RWPE2 (cell line): Measurements from ENCODE around the gene PRM3.
"Not testable (repeated sequence)": the region's sequence is repeated elsewhere in the genome, so short reads cannot be mapped to it uniquely, and the experiment has no call there.

Experiments
- ATAC-seq: fragments of 200-7000 bp; cut with Tn5 transposase; 3 replicates; pipeline ENCODE4 v1.9.1; 2021; ENCODE audit warnings: low read depth
- DNase-seq: peaks from one replicate; pipeline ENCODE4 v3.0.0-alpha.2; 2020; ENCODE audit warnings: low spot score
- H3K27ac ChIP-seq: fragments of 450-650 bp; 2 replicates; pipeline ENCODE4 v1.5.1; 2017; ENCODE audit warnings: mild to moderate bottlenecking; ENCODE audit not compliant: poor library complexity, severe bottlenecking
- H3K27me3 ChIP-seq: fragments of 250-450 bp; sonication (Bioruptor Pico); 2 replicates; pipeline ENCODE4 v1.5.1; 2021; ENCODE audit warnings: mild to moderate bottlenecking, moderate library complexity; ENCODE audit not compliant: insufficient read depth, poor library complexity, severe bottlenecking
- H3K36me3 ChIP-seq: fragments of 250-450 bp; sonication (Bioruptor Pico); 2 replicates; pipeline ENCODE4 v1.5.1; 2020; ENCODE audit warnings: low read depth, mild to moderate bottlenecking, moderate library complexity
- H3K4me1 ChIP-seq: fragments of 250-450 bp; sonication (Bioruptor Pico); 2 replicates; pipeline ENCODE4 v1.5.1; 2021; ENCODE audit warnings: mild to moderate bottlenecking, moderate library complexity; ENCODE audit not compliant: insufficient read depth, poor library complexity, severe bottlenecking
- H3K4me3 ChIP-seq: fragments of 250-450 bp; sonication (Bioruptor Pico); 2 replicates; pipeline ENCODE4 v1.5.1; 2021; ENCODE audit warnings: mild to moderate bottlenecking, moderate library complexity; ENCODE audit not compliant: severe bottlenecking
- H3K9me3 ChIP-seq: fragments of 250-450 bp; sonication (Bioruptor Pico); 2 replicates; pipeline ENCODE4 v1.5.1; 2021; ENCODE audit warnings: mild to moderate bottlenecking, moderate library complexity; ENCODE audit not compliant: severe bottlenecking
- CTCF ChIP-seq: fragments of 450-650 bp; IDR thresholded peaks from one replicate; pipeline ENCODE4 v1.5.1; 2017; ENCODE audit warnings: mild to moderate bottlenecking, moderate library complexity; ENCODE audit not compliant: poor library complexity, severe bottlenecking

Gene PRM3

GRCh38 chr16:11296351-11296705 lies 22.9 kb upstream of the PRM3 start:
- ATAC-seq: no peak
- no peaks in the 10 kb centered on the region for H3K27me3 ChIP-seq
- H3K27ac ChIP-seq: no peak overlapping the region
- H3K4me1 ChIP-seq: no peaks in the 10 kb centered on the region
- no peaks in the 10 kb centered on the region for H3K36me3 ChIP-seq
- H3K9me3 ChIP-seq: no peaks in the 10 kb centered on the region
- TF ChIP-seq CTCF: no peak
- DNase-seq: no peak
- no peak overlapping the region for H3K4me3 ChIP-seq

GRCh38 chr16:11295672-11296071 lies 22.2 kb upstream of the PRM3 start:
- ATAC-seq (no peak), DNase-seq (no peak)
- H3K4me1 ChIP-seq: no peaks in the 10 kb centered on the region
- no peaks in the 10 kb centered on the region for H3K27me3 ChIP-seq
- H3K27ac ChIP-seq: no peak overlapping the region
- TF ChIP-seq CTCF: no peak
- no peaks in the 10 kb centered on the region for H3K9me3 ChIP-seq
- no peak overlapping the region for H3K4me3 ChIP-seq
- H3K36me3 ChIP-seq: no peaks in the 10 kb centered on the region

DNA sequence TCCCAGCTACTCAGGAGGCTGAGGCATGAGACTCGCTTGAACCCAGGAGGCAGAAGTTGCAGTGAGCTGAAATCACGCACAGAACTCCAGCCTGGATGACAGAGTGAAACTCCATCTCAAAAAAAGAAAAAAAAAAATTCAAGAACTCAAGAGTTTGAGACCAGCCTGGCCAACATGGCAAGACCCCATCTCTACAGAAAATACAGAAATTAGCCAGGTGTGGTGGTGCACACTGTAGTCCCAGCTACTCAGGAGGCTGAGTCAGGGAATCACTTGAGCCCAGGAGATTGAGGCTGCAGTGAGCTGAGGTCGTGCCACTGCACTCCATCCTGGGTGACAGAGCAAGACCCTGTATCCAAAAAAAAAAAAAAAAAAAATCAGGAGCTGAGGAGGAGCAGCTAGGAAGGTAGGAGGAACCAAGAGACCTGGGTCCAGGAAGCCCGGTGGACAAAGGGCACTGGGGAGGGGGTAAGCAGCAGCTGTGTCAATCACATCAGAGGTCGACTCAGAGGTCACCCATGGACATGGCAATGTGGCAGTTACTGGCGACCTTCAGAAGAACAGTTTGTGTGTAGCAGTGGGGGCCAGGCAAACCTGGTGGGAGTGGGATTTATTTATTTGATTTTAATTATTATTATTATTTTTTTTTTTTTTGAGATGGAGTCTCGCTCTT lies 18.8 kb upstream of the PRM3 start:
- Histone ChIP-seq H3K27ac (no peak overlapping the region), H3K4me1 (no peaks in the 10 kb centered on the region), H3K36me3 (no peaks in the 10 kb centered on the region), H3K4me3 (no peak overlapping the region), H3K27me3 (no peaks in the 10 kb centered on the region), H3K9me3 (no peaks in the 10 kb centered on the region)
- DNase-seq (no peak), ATAC-seq (no peak)
- TF ChIP-seq CTCF: no peak

DNA sequence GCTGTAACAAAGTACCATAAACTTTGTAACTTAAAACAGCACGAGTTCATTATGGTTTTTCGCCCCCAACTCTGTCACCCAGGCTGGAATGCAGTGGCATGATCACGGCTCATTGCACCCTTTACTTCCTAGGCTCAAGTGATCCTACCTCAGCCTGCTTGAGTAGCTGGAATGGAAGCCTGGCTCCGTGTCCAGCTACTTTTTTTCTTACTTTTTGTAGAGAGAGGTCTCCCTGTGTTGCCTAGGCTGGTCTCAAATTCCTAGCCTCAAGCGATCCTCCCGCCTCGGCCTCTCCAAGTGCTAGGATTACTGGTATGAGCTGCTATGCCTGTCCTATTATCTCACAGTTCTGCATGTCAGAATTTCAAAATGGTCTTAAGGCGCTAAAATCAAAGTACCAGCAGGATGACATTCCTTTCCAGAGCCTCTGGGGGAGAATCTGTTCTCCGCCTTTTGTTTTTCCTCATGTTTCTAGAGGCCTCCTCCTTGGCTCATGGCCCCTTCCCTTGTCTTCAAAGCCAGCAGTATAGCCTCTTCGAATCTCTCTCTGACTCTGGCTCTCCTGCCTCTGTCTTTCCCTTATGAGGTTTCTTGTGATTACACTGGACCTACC lies 17.8 kb upstream of the PRM3 start:
- H3K4me1 ChIP-seq: no peaks in the 10 kb centered on the region
- H3K27ac ChIP-seq: no peak overlapping the region
- no peaks in the 10 kb centered on the region for H3K27me3 ChIP-seq
- H3K36me3 ChIP-seq: no peaks in the 10 kb centered on the region
- H3K9me3 ChIP-seq: no peaks in the 10 kb centered on the region
- no peak overlapping the region for H3K4me3 ChIP-seq
- TF ChIP-seq CTCF: no peak
- ATAC-seq (no peak), DNase-seq (no peak)

DNA sequence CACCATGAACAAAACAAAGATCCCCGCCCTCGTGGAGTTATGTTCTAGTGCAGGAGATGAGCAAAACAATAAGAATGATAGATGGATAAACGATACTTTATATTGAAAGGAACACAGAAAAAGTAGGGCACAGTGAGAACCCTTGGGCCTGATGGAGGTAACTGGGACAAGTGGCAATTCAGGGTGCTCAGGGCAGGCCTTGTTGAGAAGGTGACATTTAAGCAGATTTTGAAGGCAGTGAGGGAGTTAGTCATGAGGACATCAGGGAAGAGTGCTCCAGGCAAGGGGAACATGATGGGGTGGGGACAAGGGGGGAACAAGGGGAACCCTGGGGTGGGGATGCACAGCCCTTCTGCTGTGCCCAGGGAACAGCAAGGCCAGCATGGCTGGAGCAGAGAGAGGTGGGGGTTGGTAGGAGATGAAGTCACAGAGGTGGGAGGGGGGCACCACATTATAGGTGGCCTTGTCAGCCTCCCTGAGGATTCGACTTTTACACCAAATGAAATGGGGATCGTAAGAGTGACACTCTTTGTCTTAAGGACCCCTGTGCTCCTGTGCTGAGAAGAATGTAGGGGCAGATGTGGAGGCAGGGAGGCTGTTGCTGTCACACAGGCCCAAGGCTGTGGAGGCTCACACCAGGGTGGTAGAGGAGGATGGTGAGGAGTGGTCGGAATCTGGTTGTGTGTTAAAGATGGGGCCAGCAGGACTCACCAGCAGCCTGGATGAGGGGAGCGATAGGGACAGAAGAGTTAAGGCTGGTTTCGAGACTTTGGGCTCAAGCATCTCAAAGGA lies 16.9 kb upstream of the PRM3 start:
- no peak for TF ChIP-seq CTCF
- no peak overlapping the region for H3K27ac ChIP-seq
- no peak overlapping the region for H3K4me3 ChIP-seq
- H3K36me3 ChIP-seq: no peaks in the 10 kb centered on the region
- no peak for DNase-seq
- no peaks in the 10 kb centered on the region for H3K9me3 ChIP-seq
- no peak for ATAC-seq
- no peaks in the 10 kb centered on the region for H3K4me1 ChIP-seq
- no peaks in the 10 kb centered on the region for H3K27me3 ChIP-seq

GRCh38 chr16:11289696-11290095 lies 16.3 kb upstream of the PRM3 start:
- DNase-seq, H3K36me3 ChIP-seq, ATAC-seq, H3K27me3 ChIP-seq, H3K9me3 ChIP-seq, H3K4me1 ChIP-seq, H3K27ac ChIP-seq, H3K4me3 ChIP-seq: not testable (repeated sequence)
